HepG2 (cell line): Measurements from ENCODE around the gene SLC36A1. TPM values are rescaled to one million over a fixed set of nuclear protein-coding genes. Genes with fewer than 3 reads are reported as not detected.

ENCODE experiments used
- E2F1 ChIP-seq: sonication (generic); formaldehyde crosslinking; IDR thresholded peaks from 2 replicates; pipeline ENCODE4 v1.5.0; 2020; ENCODE audit warnings: missing genetic modification reagents
- ERF ChIP-seq: IDR thresholded peaks from 2 replicates; pipeline ENCODE4 v1.6.1; 2018; ENCODE audit warnings: missing biosample characterization, missing genetic modification reagents
- MAF1 ChIP-seq: sonication (generic); formaldehyde crosslinking; IDR thresholded peaks from 2 replicates; pipeline ENCODE4 v1.5.0; 2020; ENCODE audit warnings: missing genetic modification reagents, borderline replicate concordance
- MXD1 ChIP-seq: sonication (generic); formaldehyde crosslinking; IDR thresholded peaks from 2 replicates; pipeline ENCODE4 v1.4.0; 2020; ENCODE audit warnings: mild to moderate bottlenecking, missing genetic modification reagents
- NAIF1 ChIP-seq: sonication (generic); formaldehyde crosslinking; IDR thresholded peaks from 2 replicates; pipeline ENCODE4 v1.5.0; 2020; ENCODE audit warnings: mild to moderate bottlenecking, missing genetic modification reagents, borderline replicate concordance
- RFX5 ChIP-seq: IDR thresholded peaks from 2 replicates; pipeline ENCODE4 v1.6.1; 2011; ENCODE audit warnings: low read depth, low read length, improper control_type of control experiment
- SRSF9 ChIP-seq: fragments of 200-400 bp; formaldehyde crosslinking; IDR thresholded peaks from 2 replicates; pipeline ENCODE4 v1.6.1; 2018; ENCODE audit warnings: borderline replicate concordance, mild to moderate bottlenecking, low read depth, low read length; ENCODE audit not compliant: insufficient read depth, poor library complexity, severe bottlenecking
- ZBTB40 ChIP-seq, 2 experiments: fragments of 450-650 bp in 1 of 2; sonication (generic) in 1 of 2; formaldehyde crosslinking in 1 of 2; IDR thresholded peaks; 2 replicates each; pipeline versions ENCODE4 v1.6.1 to v1.8.0; 2016 to 2022; ENCODE audit warnings: antibody characterized with exemption in 1 of 2, mild to moderate bottlenecking in 1 of 2, missing genetic modification reagents in 1 of 2
- ZNF138 ChIP-seq: sonication (generic); formaldehyde crosslinking; IDR thresholded peaks from 2 replicates; pipeline ENCODE4 v1.5.0; 2020; ENCODE audit warnings: mild to moderate bottlenecking, low read depth, missing genetic modification reagents
- ZNF317 ChIP-seq: sonication (generic); formaldehyde crosslinking; IDR thresholded peaks from 2 replicates; pipeline ENCODE4 v1.5.0; 2020; ENCODE audit warnings: mild to moderate bottlenecking, missing genetic modification reagents
- ZNF547 ChIP-seq: sonication (generic); formaldehyde crosslinking; IDR thresholded peaks from 2 replicates; pipeline ENCODE4 v1.5.1; 2020; ENCODE audit warnings: mild to moderate bottlenecking, missing genetic modification reagents
- ZNF552 ChIP-seq: sonication (generic); formaldehyde crosslinking; IDR thresholded peaks from 2 replicates; pipeline ENCODE4 v1.9.0; 2022; ENCODE audit warnings: missing genetic modification reagents, mild to moderate bottlenecking, borderline replicate concordance
- polyA plus RNA-seq, 8 experiments: library from polyadenylated mRNA; depleted of rRNA in 3 of 8; stranded (reverse) in 7 of 8; unstranded in 1 of 8; fragments of >200 nt; fragmentation: Illumina TruSeq in 4 of 8; extraction: Trizol in 4 of 8; gene quantifications; 2 replicates each; pipeline versions ENCODE4 v1.2.1 to v1.2.3, GENCODE V29; 2011 to 2016; ENCODE audit warnings: low read depth in 4 of 8, missing spikeins in 1 of 8, mixed read lengths in 1 of 8; ENCODE audit not compliant: insufficient read depth in 1 of 8
- total RNA-seq, 5 experiments: library from RNA; depleted of rRNA; stranded (reverse); fragments of >200 nt; fragmentation: Illumina TruSeq; extraction: Trizol; gene quantifications; 2 replicates each; pipeline ENCODE4 v1.2.3, GENCODE V29; 2016; ENCODE audit warnings: low read depth in 1 of 5

Gene SLC36A1
- total and polyA plus RNA-seq, 2 of the 13 experiments (the other 11 are each of a cell fraction or from before 2014, with no cell fraction given), result 8.0 to 8.9 TPM

- no peak for TF ChIP-seq ZBTB40 (IDR thresholded peaks at IDR 0.05)
- no peak for TF ChIP-seq ZBTB40 (CRISPR knock-in tag; IDR thresholded peaks at IDR 0.05)
- peak; percentile 23; the same call in 1 of the 2 replicates for TF ChIP-seq RFX5
- no peak for TF ChIP-seq SRSF9
- TF ChIP-seq ERF (CRISPR knock-in tag), result no peak; the same call in 1 of the 2 replicates
- no peak for TF ChIP-seq MXD1
- no peak for TF ChIP-seq NAIF1 (CRISPR knock-in tag)
- TF ChIP-seq ZNF138 (CRISPR knock-in tag), result no peak
- TF ChIP-seq MAF1 (CRISPR knock-in tag), result no peak
- TF ChIP-seq ZNF317 (CRISPR knock-in tag), result peak; percentile 87
- no peak for TF ChIP-seq E2F1 (CRISPR knock-in tag)
- TF ChIP-seq ZNF547 (CRISPR knock-in tag), result no peak
- no peak for TF ChIP-seq ZNF552
Measured at GRCh38 chr5:151451626-151452520, 4.5 kb downstream of the SLC36A1 start (continued).
